ENCODE results near the gene GPR87.

DNA sequence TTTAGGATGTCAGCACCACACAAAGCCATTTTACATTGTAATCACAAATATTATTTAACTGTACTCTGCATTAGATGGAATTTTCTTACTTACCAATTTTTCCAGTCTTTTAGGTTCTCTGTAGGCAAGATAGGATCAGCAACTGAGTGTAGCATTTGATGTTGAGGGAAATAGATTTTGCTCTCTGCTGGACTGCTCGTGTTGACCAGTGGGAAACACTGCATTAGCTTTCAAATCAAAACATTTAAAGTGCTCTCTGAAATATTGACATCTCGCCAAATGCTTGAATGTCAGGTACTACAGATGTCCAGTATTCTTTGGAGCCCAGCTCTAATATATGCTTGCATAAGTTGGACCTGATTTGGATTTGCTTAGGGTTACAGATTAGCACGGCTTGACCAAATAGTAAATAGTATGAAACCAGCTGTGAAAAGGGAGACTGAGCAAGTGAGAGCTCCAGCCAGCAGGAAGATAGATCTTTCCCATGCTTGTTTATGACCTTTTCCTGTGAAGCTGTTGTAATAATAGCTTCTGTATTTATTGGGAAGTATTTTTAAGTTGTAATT is 67.8 kb downstream of the GPR87 start:
- TF ChIP-seq CTCF (conservative IDR thresholded peaks at IDR 0.05 in 1 of 2, IDR thresholded peaks at IDR 0.05 in 1 of 2; ENCODE audit: low read depth in 1 of 2, low read length in 2 of 2) (no peak), EZH2 (IDR thresholded peaks at IDR 0.05; ENCODE audit: low read length, missing control alignments) (no peak)
